Pancreas (tissue), 10 donors: ENCODE measurements around the gene IL17B. TPM values are rescaled to one million over a fixed set of nuclear protein-coding genes. Genes with fewer than 3 reads are reported as not detected.

Source experiments
- ATAC-seq, 4 donors: fragments of 200-7000 bp; cut with Tn5 transposase; one replicate each; pipeline versions ENCODE4 v1.8.0 to v1.9.1; 2020; ENCODE audit warnings: mild to moderate bottlenecking in 4 of 4, moderate library complexity in 4 of 4
- DNase-seq, 6 donors: peaks; one replicate each; pipeline ENCODE4 v3.0.0-alpha.2; 2020
- FAIRE-seq: peaks from 2 replicates; lab custom pipeline; 2012; peaks lifted over from hg19 to GRCh38; lab: Jason Lieb, UNC
- H3K27ac ChIP-seq, 4 donors: fragments of 200-600 bp; sonication (generic); 1 replicate in 3 of 4; 2 replicates in 1 of 4; pipeline versions ENCODE4 v1.5.0 to v1.8.0; 2020
- H3K27me3 ChIP-seq, 4 donors: fragments of 200-600 bp; one replicate each; pipeline ENCODE4 v1.8.0; 2021
- H3K36me3 ChIP-seq, 3 donors: fragments of 200-600 bp; sonication (generic) in 1 of 3; one replicate each; pipeline versions ENCODE4 v1.5.0 to v1.8.0; 2020 to 2021
- H3K4me1 ChIP-seq, 3 donors: fragments of 200-600 bp; one replicate each; pipeline ENCODE4 v1.8.0; 2021
- H3K4me3 ChIP-seq, 4 donors: fragments of 200-600 bp; sonication (generic) in 2 of 4; one replicate each; pipeline versions ENCODE4 v1.5.0 to v1.8.0; 2020 to 2021
- H3K9me3 ChIP-seq, 4 donors: fragments of 200-600 bp; one replicate each; pipeline ENCODE4 v1.8.0; 2021
- CTCF ChIP-seq, 4 donors: fragments of 200-600 bp; sonication (generic) in 3 of 4; IDR thresholded peaks; one replicate each; pipeline versions ENCODE4 v1.5.0 to v1.8.0; 2021; ENCODE audit warnings: antibody characterized with exemption in 4 of 4
- WGBS, 2 donors: extraction: QIAGEN DNeasy Blood & Tissue Kit; methylation state at CpG; one replicate each; pipeline ENCODE4 v1.1.7; 2013; 5-methylcytosine and 5-hydroxymethylcytosine counted together
- intact Hi-C, 3 donors: fragments of 100-400 bp; cut with DNase I; formaldehyde crosslinking; loops; one replicate each; pipeline versions ENCODE4 v1.11.1 to v1.14.2; 2022
- polyA plus RNA-seq, 2 donors: library from polyadenylated mRNA; stranded (reverse); fragments of 200-250 nt; gene quantifications; one replicate each; pipeline ENCODE4 v1.2.3, GENCODE V29; 2013
- total RNA-seq, 6 donors: library from RNA; stranded (reverse); fragmentation: NEBNext Ultra II Directional in 4 of 6; extraction: Animal tissue kit (Norgen Biotek cat#: 25700) in 4 of 6; gene quantifications; one replicate each; pipeline versions ENCODE4 v1.2.1 to v1.2.4, GENCODE V29; 2021 to 2023
- donor health status: healthy with polysubstance abuse.
- donor health status: DM: no; HTN: no; CAD: no; lungs with moderate emphysema.
- donor health status: DM: no; HTN: no; CAD: no.
- donor health status: control.
- donor health status: control.
- donor health status: Bipolar disorder and iron deficiency.
- donor health status: DM: yes; HTN: yes; CAD: no.
- donor health status: DM: no; HTN: no; CAD: no.
- donor health status: DM: no; HTN: no; CAD: no.
- donor health status: DM: yes; HTN: yes; CAD: no.

IL17B gene
- total and polyA plus RNA-seq, 8 donors = not detected

- TF ChIP-seq CTCF (IDR thresholded peaks at IDR 0.05) = no peak
- Histone ChIP-seq H3K4me3 (no peak overlapping the region), H3K4me1 (peaks cover 0 to 3% (median 0%) of the 10 kb centered on the region in 3 donors), H3K36me3 (no peaks in the 10 kb centered on the region), H3K27ac (no peak overlapping the region), H3K27me3 (no peaks in the 10 kb centered on the region), H3K9me3 (no peaks in the 10 kb centered on the region)
- no peak for FAIRE-seq
- 72 to 79% methylated on average over 22 of the region's 22 CpGs for WGBS, 2 donors
- intact Hi-C loops = loop anchor here in 1 of 3 donors (5.0 kb wide), 1 partner anchor 51 kb away; no protein-coding TSS in a partner anchor
- no peak for DNase-seq
- ATAC-seq = no peak
These were observed 11.0 kb downstream of the IL17B start for GRCh38 chr5:149367972-149368645.

- Histone ChIP-seq H3K4me1 (peaks cover 0 to 3% (median 0%) of the 10 kb centered on the region in 3 donors), H3K27me3 (no peaks in the 10 kb centered on the region), H3K27ac (no peak overlapping the region), H3K9me3 (no peaks in the 10 kb centered on the region), H3K4me3 (no peak overlapping the region), H3K36me3 (no peaks in the 10 kb centered on the region)
- FAIRE-seq (no peak), ATAC-seq (peak; percentile 56 to 74 (median 74)), DNase-seq (peak in 4 of 6 donors; percentile 37 to 60 (median 44))
- intact Hi-C loops = loop anchor here in 1 of 3 donors (5.0 kb wide), 1 partner anchor 50 kb away; no protein-coding TSS in a partner anchor
- WGBS, 2 donors = 32 to 37% methylated on average over 14 of the region's 14 CpGs
- peak; percentile 46 to 66 (median 63) for TF ChIP-seq CTCF (IDR thresholded peaks at IDR 0.05)
These were observed 11.7 kb downstream of the IL17B start for GRCh38 chr5:149367249-149367971.

GRCh38 chr5:149366169-149366729 is 12.8 kb downstream of the IL17B start:
- no peaks in the 10 kb centered on the region for H3K36me3 ChIP-seq
- FAIRE-seq (no peak), ATAC-seq (no peak), DNase-seq (no peak)
- H3K27ac ChIP-seq = no peak overlapping the region
- peaks cover 0 to 3% (median 0%) of the 10 kb centered on the region in 3 donors for H3K4me1 ChIP-seq
- H3K4me3 ChIP-seq = no peak overlapping the region
- H3K9me3 ChIP-seq = no peaks in the 10 kb centered on the region
- intact Hi-C loops = loop anchor here in 1 of 3 donors (5.0 kb wide), 1 partner anchor 49 kb away; no protein-coding TSS in a partner anchor
- TF ChIP-seq CTCF (IDR thresholded peaks at IDR 0.05) = no peak
- WGBS, 2 donors = 68 to 98% methylated on average over 1 of the region's 1 CpG
- no peaks in the 10 kb centered on the region for H3K27me3 ChIP-seq

- no peak overlapping the region for H3K4me3 ChIP-seq
- FAIRE-seq (no peak), ATAC-seq (no peak), DNase-seq (no peak)
- no peaks in the 10 kb centered on the region for H3K36me3 ChIP-seq
- no peaks in the 10 kb centered on the region for H3K9me3 ChIP-seq
- intact Hi-C loops = loop anchor here in 1 of 3 donors (5.0 kb wide), 1 partner anchor 48 kb away; no protein-coding TSS in a partner anchor
- no peaks in the 10 kb centered on the region for H3K4me1 ChIP-seq
- H3K27ac ChIP-seq = no peak overlapping the region
- H3K27me3 ChIP-seq = no peaks in the 10 kb centered on the region
- no peak for TF ChIP-seq CTCF (IDR thresholded peaks at IDR 0.05)
- 86 to 91% methylated on average over 6 of the region's 6 CpGs for WGBS, 2 donors
These were observed 13.7 kb downstream of the IL17B start for GRCh38 chr5:149365418-149365817.
